ENCODE results near the gene FAM120B.

FAM120B gene

DNA sequence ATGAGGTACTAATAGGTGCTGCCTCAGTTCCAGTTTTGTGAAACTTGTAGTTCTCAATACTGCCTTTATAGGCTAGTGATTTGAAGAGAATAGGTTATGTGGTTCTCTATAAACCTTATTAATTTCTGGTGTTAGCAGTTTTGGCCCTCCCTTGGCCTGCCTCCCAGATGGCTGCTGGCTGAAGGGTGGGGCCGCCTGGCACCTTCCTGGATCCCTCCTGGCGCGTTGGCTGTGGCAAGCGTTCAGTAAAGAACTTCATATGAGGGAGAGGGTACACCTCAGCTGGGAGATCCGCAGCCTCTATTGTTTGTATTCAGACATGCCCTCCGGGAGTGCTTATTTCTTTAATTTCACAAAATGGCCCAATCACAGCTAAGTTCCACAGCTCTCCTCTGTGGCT is 51.9 kb downstream of the FAM120B start:
- no peak for DNase-seq (ENCODE audit: low read depth, low spot score)
- H3K4me1 ChIP-seq (ENCODE audit: control insufficient read depth, insufficient read depth, low read length), result no peaks in the 10 kb centered on the region
- WGBS (ENCODE audit: insufficient coverage, insufficient read length), result no CpG with 5 or more reads among the region's 6 CpGs
- H3K9me3 ChIP-seq (ENCODE audit: control insufficient read depth, insufficient read depth, low read length), result no peaks in the 10 kb centered on the region
- no peaks in the 10 kb centered on the region for H3K36me3 ChIP-seq (ENCODE audit: control insufficient read depth, insufficient read depth, low read length)
- H3K27me3 ChIP-seq (ENCODE audit: control insufficient read depth, insufficient read depth, low read length), result no peaks in the 10 kb centered on the region
- H3K27ac ChIP-seq (ENCODE audit: low read length), result no peak overlapping the region
- H3K4me3 ChIP-seq (ENCODE audit: low read length), result no peak overlapping the region

DNA sequence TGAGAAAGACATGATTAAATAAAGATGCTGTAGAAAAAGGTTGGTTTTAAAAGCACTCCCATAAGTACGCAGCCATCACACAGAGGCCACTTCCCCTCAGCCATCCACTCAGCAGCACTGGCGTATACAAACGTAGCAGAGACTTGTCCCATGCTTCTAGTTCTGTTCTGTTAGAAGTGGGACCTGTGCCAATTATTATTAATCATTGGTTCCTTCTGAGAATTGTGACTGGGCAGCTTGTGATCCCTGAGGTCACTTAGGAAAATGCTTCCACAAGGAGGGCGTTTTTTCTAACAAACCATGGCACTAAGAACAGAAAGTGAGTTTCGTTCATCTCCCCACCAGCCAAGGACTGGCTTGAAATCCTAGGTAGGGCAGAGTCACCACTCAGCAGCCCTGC is 53.9 kb downstream of the FAM120B start:
- WGBS (ENCODE audit: insufficient coverage, insufficient read length), result no CpG with 5 or more reads among the region's 5 CpGs
- DNase-seq (ENCODE audit: low read depth, low spot score), result no peak
- H3K9me3 ChIP-seq (ENCODE audit: control insufficient read depth, insufficient read depth, low read length), result no peaks in the 10 kb centered on the region
- H3K27me3 ChIP-seq (ENCODE audit: control insufficient read depth, insufficient read depth, low read length), result no peaks in the 10 kb centered on the region
- no peaks in the 10 kb centered on the region for H3K36me3 ChIP-seq (ENCODE audit: control insufficient read depth, insufficient read depth, low read length)
- H3K4me1 ChIP-seq (ENCODE audit: control insufficient read depth, insufficient read depth, low read length), result no peaks in the 10 kb centered on the region
- H3K27ac ChIP-seq (ENCODE audit: low read length), result no peak overlapping the region
- no peak overlapping the region for H3K4me3 ChIP-seq (ENCODE audit: low read length)

DNA sequence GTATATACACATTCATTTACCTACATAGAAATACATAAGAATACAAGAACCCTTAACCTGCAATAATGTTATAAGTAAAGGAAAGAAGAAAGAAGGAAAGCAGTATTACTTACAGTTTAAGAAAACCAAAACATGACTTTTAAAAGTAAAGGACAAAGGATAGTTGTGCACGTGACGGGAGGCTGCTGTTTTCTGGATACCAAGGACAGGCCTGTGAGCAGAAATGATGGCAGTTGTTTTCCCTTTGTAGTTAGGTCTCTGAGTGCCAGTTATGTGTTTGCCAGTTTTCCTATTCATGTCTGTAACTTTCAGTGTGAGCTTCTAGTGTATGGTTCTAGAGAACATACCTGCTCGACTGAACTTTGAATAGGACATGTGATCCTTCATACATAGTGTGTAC is 54.8 kb downstream of the FAM120B start:
- Histone ChIP-seq H3K27ac (ENCODE audit: low read length) (no peak overlapping the region), H3K4me3 (ENCODE audit: low read length) (no peak overlapping the region), H3K9me3 (ENCODE audit: control insufficient read depth, insufficient read depth, low read length) (no peaks in the 10 kb centered on the region), H3K4me1 (ENCODE audit: control insufficient read depth, insufficient read depth, low read length) (no peaks in the 10 kb centered on the region), H3K27me3 (ENCODE audit: control insufficient read depth, insufficient read depth, low read length) (no peaks in the 10 kb centered on the region), H3K36me3 (ENCODE audit: control insufficient read depth, insufficient read depth, low read length) (no peaks in the 10 kb centered on the region)
- no CpG with 5 or more reads among the region's 3 CpGs for WGBS (ENCODE audit: insufficient coverage, insufficient read length)
- DNase-seq (ENCODE audit: low read depth, low spot score), result no peak

DNA sequence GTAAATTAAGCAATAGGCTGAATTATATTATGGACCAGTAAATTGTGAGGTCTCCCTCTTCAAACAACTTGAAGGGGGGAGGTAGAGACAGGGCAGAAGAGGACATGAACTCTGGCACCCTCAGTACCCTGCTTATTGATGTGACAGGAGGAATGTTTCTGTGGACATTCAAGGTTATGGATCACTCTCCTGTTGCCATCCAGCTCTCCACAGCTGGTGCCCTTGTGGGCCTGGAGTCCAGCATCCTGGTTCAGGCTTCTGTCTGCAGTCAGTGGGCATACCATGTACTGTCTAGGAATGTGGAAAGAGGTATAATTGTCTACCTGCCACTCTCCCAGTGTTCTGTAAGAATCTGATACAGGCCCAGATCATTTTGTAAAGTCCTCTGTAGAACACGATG is 55.6 kb downstream of the FAM120B start:
- no peaks in the 10 kb centered on the region for H3K36me3 ChIP-seq (ENCODE audit: control insufficient read depth, insufficient read depth, low read length)
- no peak for DNase-seq (ENCODE audit: low read depth, low spot score)
- H3K27me3 ChIP-seq (ENCODE audit: control insufficient read depth, insufficient read depth, low read length), result no peaks in the 10 kb centered on the region
- no CpG with 5 or more reads among the region's 1 CpG for WGBS (ENCODE audit: insufficient coverage, insufficient read length)
- no peaks in the 10 kb centered on the region for H3K9me3 ChIP-seq (ENCODE audit: control insufficient read depth, insufficient read depth, low read length)
- no peaks in the 10 kb centered on the region for H3K4me1 ChIP-seq (ENCODE audit: control insufficient read depth, insufficient read depth, low read length)
- H3K27ac ChIP-seq (ENCODE audit: low read length), result no peak overlapping the region
- H3K4me3 ChIP-seq (ENCODE audit: low read length), result no peak overlapping the region

DNA sequence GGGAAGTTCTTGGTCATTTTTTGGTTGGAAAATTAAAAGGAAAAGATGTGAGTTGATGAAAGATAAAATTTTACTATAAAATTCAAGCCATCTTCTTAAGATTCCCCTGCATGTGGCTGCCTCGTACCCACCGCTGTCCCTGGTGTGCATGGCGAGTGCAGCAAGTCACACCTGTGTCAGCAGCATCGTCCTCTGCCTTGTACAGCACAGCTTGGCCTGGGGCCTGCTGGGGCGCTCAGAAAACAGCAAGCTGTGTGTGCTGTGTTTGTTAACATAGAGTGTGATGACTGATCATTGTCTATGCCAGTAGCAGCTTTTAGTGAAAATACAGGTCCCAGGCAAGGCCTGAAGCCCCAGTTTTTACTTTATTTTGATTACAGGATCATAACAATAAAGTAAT is 56.7 kb downstream of the FAM120B start:
- Histone ChIP-seq H3K36me3 (ENCODE audit: control insufficient read depth, insufficient read depth, low read length) (no peaks in the 10 kb centered on the region), H3K27me3 (ENCODE audit: control insufficient read depth, insufficient read depth, low read length) (no peaks in the 10 kb centered on the region), H3K4me3 (ENCODE audit: low read length) (no peak overlapping the region), H3K4me1 (ENCODE audit: control insufficient read depth, insufficient read depth, low read length) (no peaks in the 10 kb centered on the region), H3K9me3 (ENCODE audit: control insufficient read depth, insufficient read depth, low read length) (no peaks in the 10 kb centered on the region), H3K27ac (ENCODE audit: low read length) (no peak overlapping the region)
- no CpG with 5 or more reads among the region's 5 CpGs for WGBS (ENCODE audit: insufficient coverage, insufficient read length)
- DNase-seq (ENCODE audit: low read depth, low spot score), result no peak

DNA sequence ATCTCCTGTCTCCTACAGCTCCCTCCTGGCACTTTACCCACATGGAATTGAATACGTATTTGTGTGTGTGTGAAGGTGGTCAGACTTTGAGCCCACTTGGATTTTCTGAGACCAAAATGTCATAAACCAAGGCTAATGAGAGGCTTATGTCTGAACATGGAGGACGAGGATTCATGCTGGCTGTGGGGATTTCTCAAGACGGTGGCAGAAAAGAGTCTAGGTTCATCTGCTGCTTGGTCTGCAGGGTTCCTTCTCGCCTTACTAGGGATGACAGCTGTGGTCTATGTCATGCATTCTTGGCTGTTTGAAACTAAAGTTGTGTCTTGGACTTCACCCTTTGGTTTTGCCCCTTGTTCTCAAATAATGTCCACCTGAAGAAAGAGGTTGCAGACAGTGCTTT is 58.6 kb downstream of the FAM120B start:
- no peak overlapping the region for H3K27ac ChIP-seq (ENCODE audit: low read length)
- WGBS (ENCODE audit: insufficient coverage, insufficient read length), result no CpG with 5 or more reads among the region's 4 CpGs
- no peaks in the 10 kb centered on the region for H3K4me1 ChIP-seq (ENCODE audit: control insufficient read depth, insufficient read depth, low read length)
- DNase-seq (ENCODE audit: low read depth, low spot score), result no peak
- no peaks in the 10 kb centered on the region for H3K36me3 ChIP-seq (ENCODE audit: control insufficient read depth, insufficient read depth, low read length)
- no peaks in the 10 kb centered on the region for H3K27me3 ChIP-seq (ENCODE audit: control insufficient read depth, insufficient read depth, low read length)
- H3K9me3 ChIP-seq (ENCODE audit: control insufficient read depth, insufficient read depth, low read length), result no peaks in the 10 kb centered on the region
- no peak overlapping the region for H3K4me3 ChIP-seq (ENCODE audit: low read length)

DNA sequence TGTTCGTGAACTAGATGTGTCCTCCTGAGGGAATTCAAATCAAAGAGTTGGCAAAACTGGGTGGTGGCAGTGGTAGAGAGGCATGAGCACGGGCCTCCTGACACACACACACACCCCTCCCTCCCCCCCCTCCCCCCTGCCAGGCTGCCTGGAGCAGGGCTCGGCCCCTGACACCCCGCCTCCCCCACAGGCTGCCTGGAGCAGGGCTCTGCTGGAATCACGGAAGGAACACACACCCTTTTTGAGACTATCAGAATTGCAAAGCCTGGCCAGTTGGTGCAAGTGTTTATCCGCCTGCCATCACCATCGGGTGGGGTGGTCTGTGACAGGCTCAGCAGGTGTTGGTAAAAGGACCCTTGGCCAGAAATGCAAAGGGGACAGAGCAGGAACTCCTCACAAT is 59.0 kb downstream of the FAM120B start:
- H3K4me3 ChIP-seq (ENCODE audit: low read length), result no peak overlapping the region
- H3K27ac ChIP-seq (ENCODE audit: low read length), result no peak overlapping the region
- no peaks in the 10 kb centered on the region for H3K36me3 ChIP-seq (ENCODE audit: control insufficient read depth, insufficient read depth, low read length)
- no CpG with 5 or more reads among the region's 7 CpGs for WGBS (ENCODE audit: insufficient coverage, insufficient read length)
- no peak for DNase-seq (ENCODE audit: low read depth, low spot score)
- H3K4me1 ChIP-seq (ENCODE audit: control insufficient read depth, insufficient read depth, low read length), result no peaks in the 10 kb centered on the region
- H3K27me3 ChIP-seq (ENCODE audit: control insufficient read depth, insufficient read depth, low read length), result no peaks in the 10 kb centered on the region
- no peaks in the 10 kb centered on the region for H3K9me3 ChIP-seq (ENCODE audit: control insufficient read depth, insufficient read depth, low read length)

DNA sequence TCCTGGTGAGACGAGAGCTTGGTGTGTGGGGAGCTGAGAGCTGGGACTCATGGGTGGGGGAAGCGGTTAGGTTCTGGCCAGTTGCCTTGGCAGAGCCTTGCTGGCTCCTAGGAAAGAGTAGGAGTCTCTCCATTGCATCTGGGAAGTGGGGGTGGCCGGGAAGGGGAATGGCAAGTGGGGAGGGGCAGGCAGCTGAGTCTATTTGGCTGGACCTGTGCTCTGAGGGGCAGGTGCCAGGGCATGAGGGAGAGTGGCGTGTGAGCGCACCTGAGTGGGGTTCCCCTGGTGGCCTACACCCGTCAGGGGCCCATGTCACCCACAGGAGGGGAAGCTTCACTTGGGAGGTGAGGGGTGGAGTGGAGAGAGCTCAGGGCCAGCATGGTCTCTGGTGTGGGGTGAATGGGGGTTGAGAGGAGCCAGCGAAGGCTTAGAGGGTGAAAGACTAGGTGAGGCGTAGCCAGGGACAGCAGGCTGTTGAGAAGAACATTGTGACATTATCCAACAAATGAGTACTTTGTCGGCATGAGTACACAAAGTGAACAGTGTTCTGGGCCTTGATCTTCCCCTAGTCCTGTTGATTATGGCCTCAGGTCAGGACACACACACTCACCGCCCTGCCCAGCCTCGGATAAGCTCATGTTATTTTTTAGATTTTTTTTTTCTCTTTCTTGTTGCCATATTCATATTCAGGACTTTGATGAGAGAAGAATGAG is 59.8 kb downstream of the FAM120B start:
- H3K27ac ChIP-seq (ENCODE audit: low read length), result no peak overlapping the region
- H3K4me3 ChIP-seq (ENCODE audit: low read length), result no peak overlapping the region
- no peaks in the 10 kb centered on the region for H3K36me3 ChIP-seq (ENCODE audit: control insufficient read depth, insufficient read depth, low read length)
- no peak for DNase-seq (ENCODE audit: low read depth, low spot score)
- H3K9me3 ChIP-seq (ENCODE audit: control insufficient read depth, insufficient read depth, low read length), result no peaks in the 10 kb centered on the region
- H3K27me3 ChIP-seq (ENCODE audit: control insufficient read depth, insufficient read depth, low read length), result no peaks in the 10 kb centered on the region
- no peaks in the 10 kb centered on the region for H3K4me1 ChIP-seq (ENCODE audit: control insufficient read depth, insufficient read depth, low read length)
- WGBS (ENCODE audit: insufficient coverage, insufficient read length), result no CpG with 5 or more reads among the region's 11 CpGs

DNA sequence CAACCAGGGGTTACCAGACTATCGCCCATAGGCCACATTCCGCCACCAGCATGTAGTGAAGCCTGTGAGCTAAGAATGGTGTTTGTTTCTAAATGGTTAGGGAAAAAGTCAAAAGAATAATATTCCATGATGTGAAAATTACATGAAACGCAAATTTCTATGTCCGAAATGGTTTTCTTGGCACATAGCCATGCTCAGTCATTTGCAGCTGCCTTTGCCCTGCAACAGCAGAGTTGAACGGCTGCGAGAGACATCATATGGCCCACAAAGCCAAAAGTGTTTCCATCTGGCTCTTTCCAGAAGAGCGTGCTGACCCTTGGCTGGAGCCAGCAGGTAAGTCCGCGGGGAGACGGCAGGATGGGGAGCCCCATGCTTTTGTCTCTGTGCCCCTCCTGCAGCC is 60.7 kb downstream of the FAM120B start:
- Histone ChIP-seq H3K9me3 (ENCODE audit: control insufficient read depth, insufficient read depth, low read length) (no peaks in the 10 kb centered on the region), H3K36me3 (ENCODE audit: control insufficient read depth, insufficient read depth, low read length) (no peaks in the 10 kb centered on the region)
- no CpG with 5 or more reads among the region's 10 CpGs for WGBS (ENCODE audit: insufficient coverage, insufficient read length)

DNA sequence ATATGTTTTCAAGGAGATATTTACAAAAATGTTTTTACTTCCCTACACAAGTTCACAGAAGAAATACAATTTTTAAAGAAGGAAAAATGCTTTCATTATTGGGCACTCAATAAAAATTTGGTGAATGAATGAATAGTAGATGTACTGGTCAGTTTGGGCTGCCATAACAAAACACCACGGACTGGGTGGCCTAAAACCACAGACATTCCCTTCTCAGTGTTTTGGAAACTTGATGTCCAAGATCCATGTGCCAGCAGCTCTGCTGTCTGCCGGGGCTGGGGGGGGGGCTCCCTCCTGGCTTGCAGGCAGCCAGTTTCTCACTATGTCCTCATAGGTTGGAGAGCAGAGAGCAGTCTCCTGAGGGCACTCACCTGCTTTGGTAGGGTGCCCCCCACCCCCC is 62.0 kb downstream of the FAM120B start:
- H3K27ac ChIP-seq (ENCODE audit: low read length), result no peak overlapping the region
- no peaks in the 10 kb centered on the region for H3K27me3 ChIP-seq (ENCODE audit: control insufficient read depth, insufficient read depth, low read length)
- no peaks in the 10 kb centered on the region for H3K4me1 ChIP-seq (ENCODE audit: control insufficient read depth, insufficient read depth, low read length)

More for the DNA sequence above, 60.7 kb downstream of the FAM120B start:
- DNase-seq (ENCODE audit: low read depth, low spot score), result no peak
- Histone ChIP-seq H3K27me3 (ENCODE audit: control insufficient read depth, insufficient read depth, low read length) (no peaks in the 10 kb centered on the region), H3K4me1 (ENCODE audit: control insufficient read depth, insufficient read depth, low read length) (no peaks in the 10 kb centered on the region), H3K4me3 (ENCODE audit: low read length) (no peak overlapping the region), H3K27ac (ENCODE audit: low read length) (no peak overlapping the region)

DNA sequence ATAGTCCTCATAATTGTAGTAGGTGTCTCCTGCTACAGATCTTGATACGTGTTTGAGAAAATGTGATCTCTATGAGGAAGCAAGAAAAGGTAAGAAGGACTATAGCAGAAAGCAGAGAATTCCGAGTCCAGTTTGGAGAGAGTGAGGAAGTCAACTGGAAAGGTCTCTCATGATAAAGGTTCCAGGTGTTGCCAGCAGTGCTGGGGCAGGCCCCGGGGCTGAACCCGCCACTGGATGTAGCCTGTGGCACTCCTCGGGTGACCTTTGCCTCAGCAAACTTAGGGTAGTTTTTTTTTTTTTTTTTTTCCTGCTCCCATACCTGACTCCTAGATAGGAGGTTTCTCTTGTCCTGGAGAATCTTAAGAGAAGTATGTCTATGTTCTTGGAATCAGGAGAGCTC is 62.8 kb downstream of the FAM120B start:
- Histone ChIP-seq H3K36me3 (ENCODE audit: control insufficient read depth, insufficient read depth, low read length) (no peaks in the 10 kb centered on the region), H3K27ac (ENCODE audit: low read length) (no peak overlapping the region), H3K9me3 (ENCODE audit: control insufficient read depth, insufficient read depth, low read length) (no peaks in the 10 kb centered on the region), H3K4me1 (ENCODE audit: control insufficient read depth, insufficient read depth, low read length) (no peaks in the 10 kb centered on the region), H3K27me3 (ENCODE audit: control insufficient read depth, insufficient read depth, low read length) (no peaks in the 10 kb centered on the region), H3K4me3 (ENCODE audit: low read length) (no peak overlapping the region)
- no CpG with 5 or more reads among the region's 5 CpGs for WGBS (ENCODE audit: insufficient coverage, insufficient read length)
- DNase-seq (ENCODE audit: low read depth, low spot score), result no peak

More for the DNA sequence above, 62.0 kb downstream of the FAM120B start:
- WGBS (ENCODE audit: insufficient coverage, insufficient read length), result no CpG with 5 or more reads among the region's 2 CpGs
- Histone ChIP-seq H3K9me3 (ENCODE audit: control insufficient read depth, insufficient read depth, low read length) (no peaks in the 10 kb centered on the region), H3K4me3 (ENCODE audit: low read length) (no peak overlapping the region), H3K36me3 (ENCODE audit: control insufficient read depth, insufficient read depth, low read length) (no peaks in the 10 kb centered on the region)
- no peak for DNase-seq (ENCODE audit: low read depth, low spot score)
